A549 (cell line): ENCODE results near the gene ITFG2.

Experiments used
- CBX2 ChIP-seq: fragments of 200-600 bp; sonication (generic); IDR thresholded peaks from 2 replicates; pipeline ENCODE4 v1.6.1; 2016; ENCODE audit warnings: low read depth, mild to moderate bottlenecking, borderline replicate concordance
- EP300 ChIP-seq, 2 experiments: fragments of >200 bp; sonication (Bioruptor Twin); formaldehyde crosslinking; IDR thresholded peaks; 2 replicates in 1 of 2; 3 replicates in 1 of 2; pipeline ENCODE4 v1.6.1; 2016 to 2017
- MAFK ChIP-seq: fragments of 450-650 bp; IDR thresholded peaks from 2 replicates; pipeline ENCODE4 v1.6.1; 2014; ENCODE audit not compliant: partially characterized antibody
- NR3C1 ChIP-seq: fragments of >200 bp; sonication (Bioruptor Twin); formaldehyde crosslinking; IDR thresholded peaks from 3 replicates; pipeline ENCODE4 v1.6.1; 2017
- POLR2A ChIP-seq: IDR thresholded peaks from 2 replicates; pipeline ENCODE4 v1.6.1; 2012; ENCODE audit warnings: mild to moderate bottlenecking, low read length
- RARB ChIP-seq: fragments of 250-450 bp; sonication (Bioruptor Pico); IDR thresholded peaks from 2 replicates; pipeline ENCODE4 v1.8.0; 2021; ENCODE audit warnings: mild to moderate bottlenecking, moderate library complexity
- RFX5 ChIP-seq: fragments of 450-650 bp; IDR thresholded peaks from 2 replicates; pipeline ENCODE4 v1.7.1; 2014; ENCODE audit warnings: antibody characterized with exemption, mild to moderate bottlenecking, moderate library complexity
- RNF2 ChIP-seq: fragments of 200-600 bp; sonication (generic); IDR thresholded peaks from 2 replicates; pipeline ENCODE4 v1.6.1; 2016; ENCODE audit warnings: low read depth, mild to moderate bottlenecking, antibody characterized with exemption, moderate library complexity, borderline replicate concordance
- TF ChIP-seq, protein P1 (sequence below): fragments of >200 bp; sonication (Bioruptor Twin); formaldehyde crosslinking; IDR thresholded peaks from 3 replicates; pipeline ENCODE4 v1.5.1; 2016

- no peak for TF ChIP-seq MAFK
- TF ChIP-seq, protein P1, sequence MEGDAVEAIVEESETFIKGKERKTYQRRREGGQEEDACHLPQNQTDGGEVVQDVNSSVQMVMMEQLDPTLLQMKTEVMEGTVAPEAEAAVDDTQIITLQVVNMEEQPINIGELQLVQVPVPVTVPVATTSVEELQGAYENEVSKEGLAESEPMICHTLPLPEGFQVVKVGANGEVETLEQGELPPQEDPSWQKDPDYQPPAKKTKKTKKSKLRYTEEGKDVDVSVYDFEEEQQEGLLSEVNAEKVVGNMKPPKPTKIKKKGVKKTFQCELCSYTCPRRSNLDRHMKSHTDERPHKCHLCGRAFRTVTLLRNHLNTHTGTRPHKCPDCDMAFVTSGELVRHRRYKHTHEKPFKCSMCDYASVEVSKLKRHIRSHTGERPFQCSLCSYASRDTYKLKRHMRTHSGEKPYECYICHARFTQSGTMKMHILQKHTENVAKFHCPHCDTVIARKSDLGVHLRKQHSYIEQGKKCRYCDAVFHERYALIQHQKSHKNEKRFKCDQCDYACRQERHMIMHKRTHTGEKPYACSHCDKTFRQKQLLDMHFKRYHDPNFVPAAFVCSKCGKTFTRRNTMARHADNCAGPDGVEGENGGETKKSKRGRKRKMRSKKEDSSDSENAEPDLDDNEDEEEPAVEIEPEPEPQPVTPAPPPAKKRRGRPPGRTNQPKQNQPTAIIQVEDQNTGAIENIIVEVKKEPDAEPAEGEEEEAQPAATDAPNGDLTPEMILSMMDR: no peak
- TF ChIP-seq RFX5: no peak
- TF ChIP-seq POLR2A: no peak
- TF ChIP-seq EP300 (IDR thresholded peaks at IDR 0.05): no peak
- TF ChIP-seq NR3C1: no peak
- TF ChIP-seq CBX2: no peak
- no peak for TF ChIP-seq RARB (CRISPR knock-in tag)
- no peak for TF ChIP-seq RNF2
These were observed 33.2 kb upstream of the ITFG2 start for GRCh38 chr12:2779281-2779680.
